ENCODE data around the gene FAM184A.

DNA sequence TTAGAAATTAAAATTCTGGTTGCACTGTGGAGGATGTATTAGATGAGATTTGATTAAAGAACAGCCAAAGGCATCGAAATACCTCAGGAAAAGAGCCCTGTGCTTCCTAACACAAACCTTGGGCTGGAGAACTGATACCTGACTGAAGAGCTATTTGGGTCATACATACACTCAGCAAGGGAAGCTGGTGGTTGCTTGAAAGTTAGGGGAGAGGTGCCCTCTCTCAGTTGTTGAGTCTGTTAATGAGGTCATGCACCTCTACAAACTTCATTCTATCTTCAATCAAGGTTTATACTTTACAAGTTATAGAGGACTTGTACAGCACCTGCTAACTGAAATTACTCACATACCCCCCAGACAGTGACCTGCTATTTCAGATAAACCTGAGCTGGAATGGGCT, 25.5 kb downstream of the FAM184A start:
- TF ChIP-seq, protein P1, sequence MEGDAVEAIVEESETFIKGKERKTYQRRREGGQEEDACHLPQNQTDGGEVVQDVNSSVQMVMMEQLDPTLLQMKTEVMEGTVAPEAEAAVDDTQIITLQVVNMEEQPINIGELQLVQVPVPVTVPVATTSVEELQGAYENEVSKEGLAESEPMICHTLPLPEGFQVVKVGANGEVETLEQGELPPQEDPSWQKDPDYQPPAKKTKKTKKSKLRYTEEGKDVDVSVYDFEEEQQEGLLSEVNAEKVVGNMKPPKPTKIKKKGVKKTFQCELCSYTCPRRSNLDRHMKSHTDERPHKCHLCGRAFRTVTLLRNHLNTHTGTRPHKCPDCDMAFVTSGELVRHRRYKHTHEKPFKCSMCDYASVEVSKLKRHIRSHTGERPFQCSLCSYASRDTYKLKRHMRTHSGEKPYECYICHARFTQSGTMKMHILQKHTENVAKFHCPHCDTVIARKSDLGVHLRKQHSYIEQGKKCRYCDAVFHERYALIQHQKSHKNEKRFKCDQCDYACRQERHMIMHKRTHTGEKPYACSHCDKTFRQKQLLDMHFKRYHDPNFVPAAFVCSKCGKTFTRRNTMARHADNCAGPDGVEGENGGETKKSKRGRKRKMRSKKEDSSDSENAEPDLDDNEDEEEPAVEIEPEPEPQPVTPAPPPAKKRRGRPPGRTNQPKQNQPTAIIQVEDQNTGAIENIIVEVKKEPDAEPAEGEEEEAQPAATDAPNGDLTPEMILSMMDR (conservative IDR thresholded peaks at IDR 0.05; ENCODE audit: low read depth, low read length) = no peak
- TF ChIP-seq EZH2 (IDR thresholded peaks at IDR 0.05; ENCODE audit: borderline replicate concordance, low read depth, low read length, poor library complexity, severe bottlenecking) = no peak
